Measurements from ENCODE around the gene FER. TPM values are rescaled to one million over a fixed set of nuclear protein-coding genes. Genes with fewer than 3 reads are reported as not detected.
"Not testable (repeated sequence)": the region's sequence is repeated elsewhere in the genome, so short reads cannot be mapped to it uniquely, and the experiment has no call there.

The FER gene
- total RNA-seq, 1 donor: 36.6 TPM

GRCh38 chr5:108858959-108859358, 111.3 kb downstream of the FER start:
- TF ChIP-seq CTCF (IDR thresholded peaks at IDR 0.05; ENCODE audit: extremely low read depth, low read depth, low read length): no peak
- Histone ChIP-seq H3K4me3 (ENCODE audit: insufficient read depth, low read length) (no peak overlapping the region), H3K9me3 (ENCODE audit: low read depth, low read length) (no peaks in the 10 kb centered on the region), H2AFZ (ENCODE audit: low read length) (no peak overlapping the region), H3K4me2 (ENCODE audit: insufficient read depth, low read length) (peak overlapping the region; percentile 41), H3K36me3 (ENCODE audit: insufficient read depth, low read length) (no peaks in the 10 kb centered on the region), H3K4me1 (ENCODE audit: insufficient read depth, low read length) (peaks cover 3% of the 10 kb centered on the region), H3K27me3 (ENCODE audit: insufficient read depth, low read length) (no peaks in the 10 kb centered on the region), H4K20me1 (ENCODE audit: insufficient read depth, low read length) (no peaks in the 10 kb centered on the region), H3K27ac (ENCODE audit: low read depth, low read length) (no peak overlapping the region), H3K79me2 (ENCODE audit: insufficient read depth, low read length) (no peaks in the 10 kb centered on the region)
- no peak for DNase-seq (ENCODE audit: insufficient read length, low spot score, missing footprints)

- TF ChIP-seq CTCF (IDR thresholded peaks at IDR 0.05; ENCODE audit: extremely low read depth, low read depth, low read length): no peak
These were observed 114.5 kb downstream of the FER start for GRCh38 chr5:108862211-108862610.

GRCh38 chr5:108866097-108866496, 118.4 kb downstream of the FER start:
- not testable (repeated sequence) for H3K27ac ChIP-seq (ENCODE audit: low read depth, low read length); H3K27me3 ChIP-seq (ENCODE audit: insufficient read depth, low read length); H4K20me1 ChIP-seq (ENCODE audit: insufficient read depth, low read length); H3K36me3 ChIP-seq (ENCODE audit: insufficient read depth, low read length); H3K4me3 ChIP-seq (ENCODE audit: insufficient read depth, low read length); DNase-seq (ENCODE audit: insufficient read length, low spot score, missing footprints); H3K79me2 ChIP-seq (ENCODE audit: insufficient read depth, low read length); H3K9me3 ChIP-seq (ENCODE audit: low read depth, low read length); H3K4me1 ChIP-seq (ENCODE audit: insufficient read depth, low read length); H3K4me2 ChIP-seq (ENCODE audit: insufficient read depth, low read length); H2AFZ ChIP-seq (ENCODE audit: low read length)

More at GRCh38 chr5:108862211-108862610, 114.5 kb downstream of the FER start:
- Histone ChIP-seq H4K20me1 (ENCODE audit: insufficient read depth, low read length) (no peaks in the 10 kb centered on the region), H3K36me3 (ENCODE audit: insufficient read depth, low read length) (no peaks in the 10 kb centered on the region), H3K4me1 (ENCODE audit: insufficient read depth, low read length) (peaks cover 3% of the 10 kb centered on the region), H3K27ac (ENCODE audit: low read depth, low read length) (no peak overlapping the region), H3K4me2 (ENCODE audit: insufficient read depth, low read length) (no peak overlapping the region), H3K4me3 (ENCODE audit: insufficient read depth, low read length) (no peak overlapping the region), H3K27me3 (ENCODE audit: insufficient read depth, low read length) (no peaks in the 10 kb centered on the region), H3K79me2 (ENCODE audit: insufficient read depth, low read length) (no peaks in the 10 kb centered on the region), H3K9me3 (ENCODE audit: low read depth, low read length) (no peaks in the 10 kb centered on the region), H2AFZ (ENCODE audit: low read length) (no peak overlapping the region)
- no peak for DNase-seq (ENCODE audit: insufficient read length, low spot score, missing footprints)

GRCh38 chr5:108867656-108868055, 120.0 kb downstream of the FER start:
- Histone ChIP-seq H3K4me1 (ENCODE audit: insufficient read depth, low read length) (no peaks in the 10 kb centered on the region), H2AFZ (ENCODE audit: low read length) (no peak overlapping the region), H3K27me3 (ENCODE audit: insufficient read depth, low read length) (no peaks in the 10 kb centered on the region), H3K27ac (ENCODE audit: low read depth, low read length) (no peak overlapping the region), H4K20me1 (ENCODE audit: insufficient read depth, low read length) (no peaks in the 10 kb centered on the region), H3K79me2 (ENCODE audit: insufficient read depth, low read length) (no peaks in the 10 kb centered on the region), H3K4me3 (ENCODE audit: insufficient read depth, low read length) (no peak overlapping the region), H3K9me3 (ENCODE audit: low read depth, low read length) (no peaks in the 10 kb centered on the region), H3K36me3 (ENCODE audit: insufficient read depth, low read length) (no peaks in the 10 kb centered on the region), H3K4me2 (ENCODE audit: insufficient read depth, low read length) (no peak overlapping the region)
- no peak for TF ChIP-seq CTCF (IDR thresholded peaks at IDR 0.05; ENCODE audit: extremely low read depth, low read depth, low read length)
- no peak for DNase-seq (ENCODE audit: insufficient read length, low spot score, missing footprints)
